HG03159 (cell line): Measurements from ENCODE around the gene USP48.

ENCODE experiments used
- ATAC-seq: cut with Tn5 transposase; IDR thresholded peaks from one replicate; pipeline ENCODE4 v1.9.1; 2021; ENCODE audit warnings: mild to moderate bottlenecking, moderate library complexity; ENCODE audit not compliant: unreplicated experiment

USP48 gene

DNA sequence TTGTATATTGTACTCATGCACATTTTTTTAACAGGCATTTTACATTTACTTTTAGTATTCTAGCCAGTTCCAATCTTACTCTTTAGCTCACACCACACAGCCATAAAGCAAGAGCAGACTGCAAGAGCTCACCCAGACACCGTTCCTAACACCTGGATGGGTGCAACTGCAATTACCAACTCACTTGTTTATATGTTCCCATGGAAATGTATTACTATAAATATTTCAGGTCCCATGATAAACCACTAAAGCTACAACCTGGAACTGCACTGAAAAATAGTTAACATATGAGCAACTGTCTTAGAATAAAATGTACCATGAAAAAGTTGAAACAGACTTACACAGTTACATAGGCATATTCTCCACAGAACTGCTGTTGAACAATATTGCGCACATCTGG lies 30.8 kb downstream of the USP48 start:
- no peak for ATAC-seq

DNA sequence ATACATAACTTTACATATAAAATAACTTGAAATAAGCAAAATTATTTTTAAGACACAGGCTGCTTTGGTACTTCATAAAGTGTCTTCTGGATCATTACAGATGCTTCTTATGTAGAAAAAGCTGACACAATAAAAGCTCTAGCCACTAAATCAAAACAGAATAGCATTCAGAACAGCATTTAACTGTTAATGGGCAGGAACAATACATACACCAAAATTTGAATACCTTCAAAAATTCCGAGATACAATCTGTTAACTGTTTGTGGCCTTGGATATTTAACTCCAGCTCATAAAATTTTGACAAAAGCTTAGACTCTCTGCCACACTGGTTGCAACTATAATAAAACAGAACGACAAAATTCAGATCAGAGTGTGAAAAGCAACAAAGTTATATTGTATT lies 31.7 kb downstream of the USP48 start:
- no peak for ATAC-seq

DNA sequence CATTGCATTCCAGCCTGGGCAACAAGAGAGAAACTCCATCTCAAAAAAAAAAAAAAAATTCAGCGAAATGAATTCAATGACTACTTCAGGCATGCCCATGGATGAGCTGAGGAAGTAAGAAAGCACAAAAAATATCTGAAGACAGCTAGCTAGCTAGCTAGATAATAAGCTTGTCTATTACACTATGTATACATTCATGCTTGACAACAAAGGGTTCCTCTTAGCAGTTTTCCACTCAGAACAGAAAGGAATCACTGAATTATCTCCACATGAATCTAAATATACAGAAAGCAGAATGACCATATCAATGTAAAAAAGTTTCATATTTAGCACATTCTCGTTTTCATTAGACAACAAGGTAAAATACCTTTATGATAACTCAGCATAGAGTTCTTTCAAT lies 32.1 kb downstream of the USP48 start:
- ATAC-seq: no peak

DNA sequence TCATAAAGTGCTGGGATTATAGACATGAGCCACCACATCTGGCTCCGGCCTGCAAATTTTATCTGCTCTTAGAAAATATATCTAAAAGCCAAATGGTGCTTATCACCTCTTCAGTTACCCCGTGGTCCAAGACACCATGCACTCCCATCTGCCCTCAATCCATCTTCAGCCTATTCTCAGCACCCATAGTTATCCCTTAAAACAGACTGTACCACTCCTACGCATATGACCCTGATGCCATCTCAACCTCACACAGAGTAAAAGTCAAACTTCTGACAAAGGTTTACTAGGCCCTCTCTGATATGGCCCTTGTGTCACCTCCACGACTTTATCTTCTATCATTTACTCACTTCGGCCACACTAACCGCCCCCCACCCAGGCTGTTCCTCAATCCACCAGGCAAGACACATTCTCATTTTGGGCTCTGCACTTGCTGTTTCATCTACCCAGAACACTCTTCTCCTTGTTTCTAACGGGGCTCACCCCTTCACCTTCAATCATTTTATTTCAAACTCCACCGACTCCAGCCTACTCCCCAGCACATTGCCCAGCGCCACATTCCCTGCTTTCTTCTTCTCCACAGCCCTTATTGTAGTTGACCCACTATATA lies 33.0 kb downstream of the USP48 start:
- ATAC-seq: no peak

DNA sequence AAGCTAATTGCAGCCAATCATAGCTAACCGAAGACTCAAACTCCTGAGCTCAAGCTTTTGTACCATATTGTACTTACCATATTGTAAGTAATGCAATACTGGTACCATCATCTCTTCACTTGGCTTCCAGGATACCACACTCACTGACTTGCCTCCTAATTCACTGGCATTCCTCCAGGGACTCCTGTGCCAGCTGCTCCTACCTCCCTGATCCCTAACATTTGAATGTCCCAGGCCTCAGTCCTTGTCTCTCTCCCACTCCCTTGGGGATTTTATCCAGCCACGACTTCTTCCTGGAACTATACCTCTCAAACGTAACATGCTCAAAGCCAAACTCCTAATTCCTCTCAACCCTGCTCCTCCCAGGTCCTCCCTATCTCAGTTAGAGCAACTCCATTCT lies 33.8 kb downstream of the USP48 start:
- ATAC-seq: no peak

DNA sequence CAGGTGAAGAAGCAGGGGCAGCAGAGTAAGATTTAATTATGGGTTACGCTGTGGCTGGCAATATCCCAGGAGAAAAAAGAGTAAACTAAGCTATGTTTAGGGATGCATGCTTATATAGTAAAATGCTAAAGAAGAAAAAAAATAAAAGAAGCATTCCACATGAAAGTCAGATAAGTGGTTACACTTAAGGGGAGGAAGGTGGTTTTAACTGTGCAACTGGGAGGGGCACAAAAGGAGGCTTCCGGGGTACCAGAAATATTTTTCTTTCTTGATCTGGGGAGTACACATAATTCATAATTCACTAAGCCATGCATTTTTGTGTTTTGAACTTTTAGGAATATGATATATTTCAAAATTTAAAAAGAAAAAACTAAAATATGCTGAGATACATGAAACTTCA lies 39.5 kb downstream of the USP48 start:
- no peak for ATAC-seq

DNA sequence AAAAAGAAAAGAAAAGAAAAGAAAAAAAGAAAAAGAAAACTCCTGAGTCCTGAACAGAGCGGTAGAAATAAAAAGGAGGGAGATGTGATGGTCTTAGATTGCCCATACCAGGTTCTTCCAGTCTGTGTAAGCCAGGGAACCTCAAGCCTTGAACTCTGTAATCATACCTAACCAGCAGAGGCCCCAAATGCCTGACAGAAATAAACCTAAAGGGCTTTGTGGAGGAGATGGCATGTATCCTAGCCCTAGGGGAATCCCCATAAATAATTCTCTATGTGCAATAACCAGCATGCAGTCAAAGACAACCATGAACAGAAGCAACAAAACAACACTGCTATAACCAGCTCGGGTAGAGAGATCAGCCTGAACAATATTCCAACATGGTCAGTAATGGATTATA lies 40.4 kb downstream of the USP48 start:
- no peak for ATAC-seq

DNA sequence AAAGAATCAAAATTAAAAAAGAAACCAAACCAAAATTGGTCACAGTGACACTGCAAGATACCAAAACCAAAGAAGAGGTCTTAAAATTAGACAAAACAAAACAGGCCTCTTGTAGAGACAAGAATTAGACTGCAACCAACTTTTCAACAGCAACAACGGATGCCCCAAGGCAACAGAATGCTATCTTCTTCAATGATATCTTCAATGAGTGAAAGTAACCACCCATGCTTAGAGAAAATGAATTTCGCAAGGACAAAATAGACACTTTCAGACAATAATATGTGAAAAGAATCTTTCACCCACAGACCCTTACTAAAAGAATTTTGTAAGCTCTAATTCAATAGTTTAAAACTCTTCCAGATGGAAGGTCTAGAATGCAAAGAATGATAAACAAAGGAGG lies 41.7 kb downstream of the USP48 start:
- no peak for ATAC-seq

DNA sequence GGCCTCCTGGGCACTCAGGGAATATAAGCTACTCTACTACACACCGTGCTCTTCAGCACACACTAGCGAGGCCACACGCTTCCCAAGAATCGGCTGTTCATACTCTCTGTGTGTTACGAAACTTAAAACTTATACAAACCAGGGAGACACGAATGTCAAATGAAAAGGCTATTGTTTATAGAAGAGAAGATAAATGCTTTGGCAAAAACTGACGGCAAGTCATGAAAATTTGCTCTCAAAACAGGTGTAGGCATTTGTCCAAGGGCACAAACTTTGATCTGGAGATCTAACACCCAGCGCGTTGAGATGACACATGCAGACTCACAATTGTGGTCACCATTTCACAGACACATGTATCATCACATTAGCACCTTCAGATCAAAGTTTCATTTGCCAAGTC lies 46.1 kb downstream of the USP48 start:
- ATAC-seq: no peak

DNA sequence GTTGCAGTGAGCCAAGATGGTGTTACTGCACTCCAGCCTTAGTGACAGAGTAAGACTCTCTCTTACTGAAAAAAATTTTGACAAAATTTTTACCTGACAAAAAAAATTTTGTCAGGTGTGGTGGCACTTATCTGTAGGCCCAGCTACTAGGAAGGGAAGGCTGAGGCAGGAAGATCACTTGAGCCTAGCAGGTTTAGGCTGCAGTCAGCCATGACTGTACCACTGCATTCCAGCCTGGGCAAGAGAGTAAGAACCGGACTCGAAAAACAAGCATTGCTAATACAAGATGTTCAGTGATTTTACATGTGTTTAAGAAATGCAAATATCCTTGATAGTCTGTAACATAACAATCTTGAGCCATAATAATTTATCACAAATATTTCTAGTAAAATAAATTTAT lies 46.9 kb downstream of the USP48 start:
- no peak for ATAC-seq

DNA sequence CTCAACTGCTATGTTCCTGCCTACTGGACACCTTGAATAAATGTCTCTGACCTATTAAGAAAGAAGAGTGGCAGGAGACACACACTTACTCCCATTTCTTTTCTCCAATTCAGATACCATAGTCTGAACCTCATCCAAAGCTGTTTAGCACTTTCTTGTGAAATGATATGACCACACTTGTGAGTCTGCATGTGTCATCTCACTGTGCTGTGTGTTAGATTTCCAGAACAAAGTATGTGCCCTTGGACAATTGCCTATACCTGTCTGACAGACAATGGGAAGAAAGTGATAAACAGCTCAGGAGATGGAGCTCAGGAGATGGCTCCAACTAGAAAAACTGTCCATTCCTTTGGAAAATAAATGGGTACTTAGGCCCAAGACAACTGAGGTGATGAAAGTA lies 48.4 kb downstream of the USP48 start:
- no peak for ATAC-seq

DNA sequence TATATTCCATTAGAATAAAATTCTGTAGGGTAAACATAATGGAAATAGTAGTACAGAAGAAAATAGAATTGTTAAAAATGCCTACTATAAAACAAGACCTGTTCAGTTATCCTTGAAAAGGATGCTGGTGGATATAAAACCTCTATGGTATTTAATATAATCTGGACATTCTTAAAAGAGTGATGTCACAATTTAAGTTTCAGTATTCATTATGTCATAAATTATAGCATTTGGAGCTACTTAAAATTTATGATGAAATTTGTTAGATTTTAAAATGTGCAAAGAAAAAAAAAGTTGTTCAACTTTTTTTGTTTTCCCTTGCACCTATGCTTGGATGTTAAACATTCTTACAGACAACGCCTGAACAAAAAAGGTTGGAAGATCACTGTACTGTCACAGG lies 50.3 kb downstream of the USP48 start:
- ATAC-seq: no peak

DNA sequence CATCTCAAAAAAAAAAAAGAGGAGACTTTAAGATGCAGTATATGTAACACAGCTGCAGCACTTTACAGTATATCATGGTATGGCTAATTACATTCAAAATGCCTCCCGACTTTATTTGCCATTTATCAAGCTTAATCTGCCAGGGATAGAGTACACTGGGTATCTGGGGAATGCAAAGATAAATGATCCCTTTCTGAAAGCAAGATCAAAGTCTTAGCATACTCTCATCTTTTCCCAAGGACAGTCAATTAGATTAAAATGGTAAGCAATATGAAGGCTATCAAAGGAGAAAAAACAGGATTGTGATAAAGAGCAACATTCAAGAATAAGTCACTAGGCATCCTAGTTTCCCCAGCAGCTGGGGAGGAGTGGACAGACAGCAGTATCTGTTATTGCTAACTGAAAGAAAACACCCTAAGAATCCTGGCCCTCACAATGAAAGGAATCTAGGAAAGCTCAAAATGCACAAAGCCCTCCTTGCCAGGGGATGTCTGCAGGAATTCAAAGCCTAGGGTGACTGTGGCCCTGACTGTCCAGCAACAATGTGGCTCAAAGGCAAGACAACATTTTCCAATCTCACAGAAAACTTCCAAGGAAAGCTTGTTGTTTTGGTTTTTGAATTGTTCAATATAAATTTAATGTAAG lies 57.1 kb downstream of the USP48 start:
- ATAC-seq: no peak

DNA sequence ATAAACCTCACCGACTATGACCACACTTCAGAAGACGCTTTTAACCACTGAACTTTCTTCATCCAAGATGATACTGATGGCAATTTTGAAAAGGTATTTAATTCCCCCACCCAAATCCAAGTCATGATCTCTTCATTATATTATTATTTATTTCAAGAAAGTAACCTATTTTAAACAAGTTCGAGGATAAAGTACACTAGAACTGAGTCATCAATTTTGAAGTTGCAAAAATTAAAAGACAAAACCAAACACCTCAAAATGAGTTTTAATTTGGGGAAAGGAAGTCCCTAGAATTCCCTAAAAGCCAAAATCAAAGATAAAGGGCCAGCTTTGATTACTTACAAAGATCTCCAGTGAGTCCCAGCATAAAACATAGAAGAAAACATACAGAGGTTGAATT lies 58.4 kb downstream of the USP48 start:
- ATAC-seq: no peak

DNA sequence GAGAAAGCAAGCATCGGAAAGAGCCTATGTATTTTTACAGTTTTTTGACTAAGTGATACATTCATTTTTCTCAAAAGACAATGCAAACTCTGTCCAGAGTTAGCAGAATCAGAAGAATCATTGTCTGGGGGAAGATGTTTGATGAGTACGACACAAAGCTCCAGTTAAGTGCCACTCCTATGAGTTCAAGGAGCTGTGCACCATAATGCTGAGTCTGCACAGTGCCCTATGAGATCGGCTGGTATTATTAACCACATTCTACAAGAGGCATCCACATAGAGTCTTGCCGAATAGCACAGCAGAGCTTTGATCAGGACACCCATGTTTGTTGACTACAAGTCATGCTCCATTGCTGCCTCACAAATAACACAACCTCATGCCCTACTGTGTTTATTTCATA lies 58.9 kb downstream of the USP48 start:
- ATAC-seq: no peak

DNA sequence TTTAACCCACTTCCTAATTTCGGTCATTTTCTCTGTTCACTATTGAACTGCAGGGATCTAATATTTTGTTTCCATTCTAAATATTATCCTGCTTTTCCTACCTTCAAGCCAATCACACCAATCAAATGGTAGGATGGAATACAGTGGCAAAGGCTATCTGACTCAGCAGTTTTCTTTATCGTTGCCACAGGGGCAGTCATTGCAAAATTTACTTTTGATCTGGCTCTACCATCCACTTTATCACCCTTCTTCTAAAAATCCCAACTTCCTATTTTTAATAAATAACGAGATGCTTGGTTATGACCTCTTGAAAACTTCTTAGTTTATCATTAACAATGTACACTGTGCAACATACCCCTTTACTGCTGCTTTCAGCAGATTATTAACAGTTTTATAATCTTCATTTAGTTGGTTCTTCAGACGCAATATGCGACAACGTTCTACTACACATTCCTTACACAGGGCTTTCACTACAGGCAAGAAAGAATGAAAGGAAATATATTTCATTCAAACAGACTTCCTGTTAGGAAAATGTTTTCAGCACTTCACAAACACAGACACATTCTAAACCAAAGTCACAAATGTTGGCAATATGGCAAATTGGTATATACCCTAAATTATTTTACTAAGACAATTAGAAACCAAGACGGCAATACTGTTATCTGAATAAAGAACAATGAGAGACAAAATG lies 61.5 kb downstream of the USP48 start:
- ATAC-seq: no peak

DNA sequence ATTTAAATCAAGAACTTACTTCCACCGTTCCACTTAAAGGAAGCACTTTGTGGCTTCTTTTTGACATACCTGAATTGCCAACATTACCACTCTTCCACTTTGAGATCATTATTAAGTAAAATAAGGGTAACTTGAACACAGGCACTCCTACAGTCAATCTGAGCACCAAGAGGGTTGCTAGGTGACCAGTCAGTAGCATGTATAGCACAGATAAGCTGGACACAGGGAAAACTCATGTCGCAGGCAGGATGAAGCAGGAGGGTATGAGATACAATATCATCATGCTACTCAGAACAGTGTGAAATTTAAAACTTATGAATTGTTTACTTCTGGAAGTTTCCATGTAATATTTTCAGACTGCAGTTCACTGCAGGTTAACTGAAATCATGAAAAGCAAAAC lies 66.8 kb downstream of the USP48 start:
- no peak for ATAC-seq

DNA sequence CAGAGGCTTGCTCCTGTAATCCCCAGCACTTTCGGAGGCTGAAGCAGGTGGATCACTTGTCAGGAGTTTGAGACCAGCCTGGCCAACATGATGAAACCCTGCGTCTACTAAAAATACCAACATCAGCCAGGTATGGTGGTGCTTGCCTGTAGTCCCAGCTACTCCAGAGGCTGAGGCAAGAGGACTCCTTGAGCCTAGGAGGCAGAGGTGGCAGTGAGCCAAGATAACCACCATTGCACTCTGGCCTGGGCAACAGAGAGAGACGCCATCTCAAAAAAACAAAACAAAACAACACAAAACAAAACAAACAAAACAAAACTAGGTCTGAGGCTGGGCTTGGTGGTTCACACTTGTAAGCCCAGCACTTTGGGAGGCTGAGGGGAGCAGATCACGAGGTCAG lies 75.1 kb downstream of the USP48 start:
- ATAC-seq: no peak

DNA sequence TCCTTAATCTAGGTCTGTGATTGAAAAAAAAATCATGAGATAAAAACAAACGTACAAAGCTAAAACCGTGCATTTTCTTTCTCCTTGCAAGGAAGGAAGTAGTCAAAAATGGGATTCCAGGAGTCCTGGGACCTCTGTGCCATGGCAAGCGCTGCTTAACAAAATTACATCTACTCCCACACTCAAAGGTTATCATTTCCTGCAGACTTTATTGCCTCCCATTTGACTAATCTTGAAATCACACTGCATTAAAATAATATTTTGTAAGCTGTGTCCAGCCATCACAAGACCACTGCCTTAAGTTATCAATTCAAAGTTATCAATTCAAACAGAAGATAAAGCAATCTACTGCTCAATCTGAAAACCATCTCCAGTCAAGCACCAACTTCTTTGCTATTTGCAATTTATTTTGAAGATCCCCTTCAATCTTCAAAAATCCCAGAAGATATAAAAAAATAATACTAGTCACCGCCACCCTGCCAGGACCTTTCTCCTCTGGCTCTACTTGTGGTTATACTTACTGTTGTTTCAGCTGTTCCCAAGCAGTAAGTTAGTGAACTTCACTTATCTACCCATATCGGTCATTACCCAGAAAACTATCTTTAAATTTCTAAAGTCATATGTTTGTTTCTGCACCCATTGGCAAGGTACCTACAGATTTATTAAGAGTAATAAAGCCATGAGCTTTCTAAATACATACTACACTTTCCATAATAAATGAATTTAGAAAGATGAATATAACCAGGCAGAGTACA lies 75.7 kb downstream of the USP48 start:
- no peak for ATAC-seq

DNA sequence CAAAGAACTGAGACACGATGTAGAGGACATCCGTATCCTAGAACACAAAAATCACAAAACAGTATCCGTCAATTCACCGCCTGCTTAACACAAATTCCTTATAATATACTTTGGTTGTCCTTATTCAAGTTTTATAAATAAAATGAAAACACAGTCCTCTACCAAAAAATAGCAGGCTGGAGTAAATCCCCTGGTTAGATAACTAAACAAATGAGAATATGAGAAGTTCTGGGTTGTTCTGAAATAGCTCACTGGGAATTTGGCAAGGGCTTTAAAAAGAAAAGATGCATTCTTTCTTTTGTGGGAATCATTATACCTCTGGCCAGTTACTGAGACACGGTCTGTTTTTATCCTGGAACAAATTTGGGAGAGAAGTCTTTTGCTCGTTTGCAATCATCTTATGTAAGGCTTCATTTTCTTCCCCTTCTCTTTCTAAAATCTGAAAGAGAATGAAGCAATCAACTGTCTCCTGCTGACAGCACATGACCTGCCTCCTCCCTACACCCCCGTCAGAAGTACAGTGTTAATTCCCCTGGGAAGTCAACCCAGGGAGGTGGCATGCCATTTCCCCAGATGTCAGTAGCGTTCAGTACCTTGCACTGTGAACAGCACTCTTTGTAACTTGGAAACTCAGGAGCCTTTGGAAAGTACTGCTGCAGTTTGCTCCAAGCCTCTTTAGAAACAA lies 76.7 kb downstream of the USP48 start:
- ATAC-seq: no peak

DNA sequence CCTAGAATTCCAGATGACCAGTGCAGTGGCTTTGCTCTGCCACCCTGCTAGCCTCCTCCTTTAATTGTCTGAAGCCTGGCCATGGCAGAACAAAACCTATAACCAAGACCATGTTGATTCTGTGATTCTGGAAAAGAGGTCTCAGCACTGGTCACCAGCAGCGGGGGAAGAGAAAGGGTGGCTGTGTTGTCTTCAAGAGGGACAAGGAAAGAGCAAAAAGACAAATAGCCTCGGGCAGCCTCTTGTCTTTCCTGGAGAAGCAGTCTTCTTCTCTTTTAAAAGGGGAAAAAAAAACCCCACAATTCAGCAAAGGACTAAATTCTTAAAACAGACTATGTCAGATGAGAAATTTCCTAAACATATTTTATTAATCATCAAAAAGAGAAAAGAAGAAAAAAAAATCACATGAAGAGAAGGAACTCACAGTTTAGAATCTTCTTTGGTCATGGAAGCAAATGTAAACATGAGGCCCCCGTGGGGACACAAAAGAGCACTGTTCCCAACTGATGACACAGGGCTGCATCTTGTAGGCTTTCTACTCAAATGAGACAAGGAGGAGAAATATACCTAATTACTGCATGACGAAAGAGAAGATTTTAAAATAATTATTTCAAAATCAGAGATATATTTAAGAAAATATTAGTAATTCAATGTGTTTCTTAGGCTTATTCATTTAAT lies 77.5 kb downstream of the USP48 start:
- no peak for ATAC-seq
